Urinary bladder (tissue), 4 donors: ENCODE results near the gene NUAK2. TPM values are rescaled to one million over a fixed set of nuclear protein-coding genes. Genes with fewer than 3 reads are reported as not detected.
"Not testable (repeated sequence)": the region's sequence is repeated elsewhere in the genome, so short reads cannot be mapped to it uniquely, and the experiment has no call there.

Source experiments
- DNase-seq: peaks from one replicate; pipeline ENCODE4 v3.0.0-alpha.2; 2015; ENCODE audit errors: extremely low spot score
- H3K27ac ChIP-seq: one replicate; pipeline ENCODE4 v1.5.1; 2013; ENCODE audit warnings: low read depth, mild to moderate bottlenecking, moderate library complexity
- H3K36me3 ChIP-seq: one replicate; pipeline ENCODE4 v1.6.1; 2013; ENCODE audit warnings: mild to moderate bottlenecking, moderate library complexity; ENCODE audit not compliant: insufficient read depth
- H3K4me1 ChIP-seq: one replicate; pipeline ENCODE4 v1.6.1; 2013; ENCODE audit warnings: mild to moderate bottlenecking, moderate library complexity; ENCODE audit not compliant: insufficient read depth
- H3K4me3 ChIP-seq: one replicate; pipeline ENCODE4 v1.5.1; 2013; ENCODE audit warnings: low read depth, low read length
- WGBS: extraction: QIAGEN DNeasy Blood & Tissue Kit; methylation state at CpG from one replicate; pipeline ENCODE4 v1.1.7; 2013; 5-methylcytosine and 5-hydroxymethylcytosine counted together
- polyA plus RNA-seq: library from polyadenylated mRNA; stranded (reverse); fragments of 200-250 nt; gene quantifications from one replicate; pipeline ENCODE4 v1.2.3, GENCODE V29; 2013
- total RNA-seq: library from RNA; depleted of rRNA; stranded (reverse); fragments of >200 nt; gene quantifications from one replicate; pipeline ENCODE4 v1.2.3, GENCODE V29; 2014
- donor health status: healthy with polysubstance abuse.
- donor health status: healthy.

Gene NUAK2
- total and polyA plus RNA-seq, 2 donors = 0.82 to 0.90 TPM

GRCh38 chr1:205304046-205304694 lies 17.4 kb downstream of the NUAK2 start:
- no peak overlapping the region for H3K4me3 ChIP-seq
- H3K4me1 ChIP-seq = no peaks in the 10 kb centered on the region
- no peak for DNase-seq
- H3K27ac ChIP-seq = no peak overlapping the region
- no peaks in the 10 kb centered on the region for H3K36me3 ChIP-seq
- 96% methylated on average over 19 of the region's 19 CpGs for WGBS

GRCh38 chr1:205303247-205303888 lies 18.2 kb downstream of the NUAK2 start:
- H3K4me3 ChIP-seq = no peak overlapping the region
- no peak overlapping the region for H3K27ac ChIP-seq
- DNase-seq = no peak
- 89% methylated on average over 20 of the region's 20 CpGs for WGBS
- H3K4me1 ChIP-seq = no peaks in the 10 kb centered on the region
- no peaks in the 10 kb centered on the region for H3K36me3 ChIP-seq

- H3K4me1 ChIP-seq = no peaks in the 10 kb centered on the region
- 82% methylated on average over 6 of the region's 6 CpGs for WGBS
Measured at GRCh38 chr1:205301842-205302588, 19.5 kb downstream of the NUAK2 start.

GRCh38 chr1:205301205-205301821 lies 20.2 kb downstream of the NUAK2 start:
- WGBS = 26% methylated on average over 14 of the region's 14 CpGs
- Histone ChIP-seq H3K27ac (no peak overlapping the region), H3K4me3 (no peak overlapping the region), H3K36me3 (no peaks in the 10 kb centered on the region), H3K4me1 (no peaks in the 10 kb centered on the region)
- DNase-seq = no peak

More at GRCh38 chr1:205301842-205302588, 19.5 kb downstream of the NUAK2 start:
- H3K36me3 ChIP-seq = no peaks in the 10 kb centered on the region
- no peak for DNase-seq
- H3K27ac ChIP-seq = no peak overlapping the region
- H3K4me3 ChIP-seq = no peak overlapping the region

GRCh38 chr1:205300149-205300548 lies 21.4 kb downstream of the NUAK2 start:
- Histone ChIP-seq H3K4me1 (no peaks in the 10 kb centered on the region), H3K27ac (no peak overlapping the region), H3K36me3 (no peaks in the 10 kb centered on the region), H3K4me3 (no peak overlapping the region)
- no peak for DNase-seq
- 95% methylated on average over 9 of the region's 9 CpGs for WGBS

GRCh38 chr1:205298191-205298994 lies 23.2 kb downstream of the NUAK2 start:
- no peak for DNase-seq
- 72% methylated on average over 9 of the region's 9 CpGs for WGBS

GRCh38 chr1:205297546-205298177 lies 23.9 kb downstream of the NUAK2 start:
- 97% methylated on average over 5 of the region's 5 CpGs for WGBS
- H3K36me3 ChIP-seq, DNase-seq, H3K4me1 ChIP-seq, H3K4me3 ChIP-seq, H3K27ac ChIP-seq: not testable (repeated sequence)

More at GRCh38 chr1:205298191-205298994, 23.2 kb downstream of the NUAK2 start:
- no peak overlapping the region for H3K4me3 ChIP-seq
- H3K36me3 ChIP-seq = no peaks in the 10 kb centered on the region
- no peaks in the 10 kb centered on the region for H3K4me1 ChIP-seq
- H3K27ac ChIP-seq = no peak overlapping the region

GRCh38 chr1:205296154-205296553 lies 25.4 kb downstream of the NUAK2 start:
- H3K36me3 ChIP-seq = no peaks in the 10 kb centered on the region
- no peak overlapping the region for H3K4me3 ChIP-seq
- H3K27ac ChIP-seq = no peak overlapping the region
- DNase-seq = no peak
- no peaks in the 10 kb centered on the region for H3K4me1 ChIP-seq
- WGBS = 89% methylated on average over 2 of the region's 2 CpGs

- H3K27ac ChIP-seq = peak overlapping the region; percentile 3
Measured at GRCh38 chr1:205294934-205295333, 26.6 kb downstream of the NUAK2 start.

GRCh38 chr1:205294175-205294917 lies 27.2 kb downstream of the NUAK2 start:
- Histone ChIP-seq H3K27ac (no peak overlapping the region), H3K4me3 (no peak overlapping the region), H3K36me3 (no peaks in the 10 kb centered on the region), H3K4me1 (no peaks in the 10 kb centered on the region)
- DNase-seq = no peak
- WGBS = 41% methylated on average over 6 of the region's 6 CpGs

More at GRCh38 chr1:205294934-205295333, 26.6 kb downstream of the NUAK2 start:
- DNase-seq = no peak
- H3K4me1 ChIP-seq = no peaks in the 10 kb centered on the region
- no peak overlapping the region for H3K4me3 ChIP-seq
- H3K36me3 ChIP-seq = no peaks in the 10 kb centered on the region
- 82% methylated on average over 5 of the region's 5 CpGs for WGBS

- 94% methylated on average over 10 of the region's 10 CpGs for WGBS
Measured at GRCh38 chr1:205293350-205294074, 28.0 kb downstream of the NUAK2 start.

GRCh38 chr1:205291596-205291995 lies 29.9 kb downstream of the NUAK2 start:
- Histone ChIP-seq H3K4me3 (no peak overlapping the region), H3K36me3 (no peaks in the 10 kb centered on the region), H3K27ac (no peak overlapping the region), H3K4me1 (no peaks in the 10 kb centered on the region)
- WGBS = 96% methylated on average over 6 of the region's 6 CpGs
- DNase-seq = no peak

More at GRCh38 chr1:205293350-205294074, 28.0 kb downstream of the NUAK2 start:
- Histone ChIP-seq H3K4me1 (no peaks in the 10 kb centered on the region), H3K4me3 (no peak overlapping the region), H3K27ac (no peak overlapping the region), H3K36me3 (no peaks in the 10 kb centered on the region)
- no peak for DNase-seq
